ENCODE data around the gene RACGAP1. TPM values are rescaled to one million over a fixed set of nuclear protein-coding genes. Genes with fewer than 3 reads are reported as not detected.
A peak's percentile ranks its signal among the peaks of the same experiment; 100 is the strongest.

RACGAP1 gene
- polyA plus RNA-seq, 3 donors = 3.1 to 5.4 (median 3.6) TPM

DNA sequence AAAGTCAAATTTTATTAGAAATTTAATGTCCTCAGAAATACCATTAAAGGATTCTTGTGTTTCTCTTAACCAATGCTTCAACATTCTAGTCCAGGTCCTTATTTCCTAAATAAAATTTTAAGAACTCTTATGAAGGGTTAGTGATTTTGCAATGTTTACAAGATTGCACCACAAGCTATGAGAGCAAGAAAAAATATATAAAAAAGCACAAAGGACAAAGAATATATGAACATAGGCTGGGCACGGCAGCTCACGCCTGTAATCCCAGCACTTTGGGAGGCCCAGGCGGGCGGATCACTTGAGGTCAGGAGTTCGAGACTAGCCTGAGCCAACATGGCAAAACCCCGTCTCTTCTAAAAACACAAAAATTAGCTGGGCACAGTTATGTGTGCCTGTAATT is 7.7 kb downstream of the RACGAP1 start:
- peaks cover 98% of the 10 kb centered on the region for H3K79me2 ChIP-seq (ENCODE audit: insufficient read depth, low read length)
- no peaks in the 10 kb centered on the region for H3K9me3 ChIP-seq (replicated peaks in 1 of 2; ENCODE audit: control insufficient read depth in 1 of 2, insufficient read depth in 1 of 2, low read length in 2 of 2)
- H2AFZ ChIP-seq (ENCODE audit: insufficient read depth, low read depth, low read length, poor library complexity, severe bottlenecking) = peak overlapping the region; percentile 53
- H3K27ac ChIP-seq (ENCODE audit: low read depth in 1 of 2, low read length in 2 of 2) = peak overlapping the region; percentile 82 to 85
- Mint-ChIP-seq H3K27ac (peak overlapping the region; percentile 64 to 96 (median 92)), H3K36me3 (peaks cover 17 to 31% of the 10 kb centered on the region in 2 donors), H3K27me3 (ENCODE audit: low read depth in 3 of 3) (no peaks in the 10 kb centered on the region), H3K9me3 (no peaks in the 10 kb centered on the region), H3K4me1 (peaks cover 33% of the 10 kb centered on the region), H3K4me3 (peak overlapping the region in 1 of 2 donors; percentile 48)
- no peaks in the 10 kb centered on the region for H4K20me1 ChIP-seq (ENCODE audit: insufficient read depth, low read length)
- H3K27me3 ChIP-seq (ENCODE audit: control insufficient read depth in 2 of 2, insufficient read depth in 2 of 2, low read length in 2 of 2) = no peaks in the 10 kb centered on the region
- intact Hi-C loops (cut with micrococcal nuclease) = no loop called here
- H3K4me3 ChIP-seq (replicated peaks in 1 of 3; ENCODE audit: low read depth in 2 of 3, low read length in 3 of 3) = peak overlapping the region in 1 of 3 experiments; percentile 60
- peaks cover 9 to 21% of the 10 kb centered on the region in 2 donors for H3K36me3 ChIP-seq (replicated peaks in 1 of 2; ENCODE audit: control insufficient read depth in 1 of 2, insufficient read depth in 2 of 2, low read length in 2 of 2)
- WGBS (ENCODE audit: insufficient coverage) = no CpG with 5 or more reads among the region's 6 CpGs
- peaks cover 18 to 24% of the 10 kb centered on the region in 2 donors for H3K4me1 ChIP-seq (ENCODE audit: control insufficient read depth in 1 of 2, insufficient read depth in 2 of 2, low read length in 2 of 2)
- TF ChIP-seq, protein P1, sequence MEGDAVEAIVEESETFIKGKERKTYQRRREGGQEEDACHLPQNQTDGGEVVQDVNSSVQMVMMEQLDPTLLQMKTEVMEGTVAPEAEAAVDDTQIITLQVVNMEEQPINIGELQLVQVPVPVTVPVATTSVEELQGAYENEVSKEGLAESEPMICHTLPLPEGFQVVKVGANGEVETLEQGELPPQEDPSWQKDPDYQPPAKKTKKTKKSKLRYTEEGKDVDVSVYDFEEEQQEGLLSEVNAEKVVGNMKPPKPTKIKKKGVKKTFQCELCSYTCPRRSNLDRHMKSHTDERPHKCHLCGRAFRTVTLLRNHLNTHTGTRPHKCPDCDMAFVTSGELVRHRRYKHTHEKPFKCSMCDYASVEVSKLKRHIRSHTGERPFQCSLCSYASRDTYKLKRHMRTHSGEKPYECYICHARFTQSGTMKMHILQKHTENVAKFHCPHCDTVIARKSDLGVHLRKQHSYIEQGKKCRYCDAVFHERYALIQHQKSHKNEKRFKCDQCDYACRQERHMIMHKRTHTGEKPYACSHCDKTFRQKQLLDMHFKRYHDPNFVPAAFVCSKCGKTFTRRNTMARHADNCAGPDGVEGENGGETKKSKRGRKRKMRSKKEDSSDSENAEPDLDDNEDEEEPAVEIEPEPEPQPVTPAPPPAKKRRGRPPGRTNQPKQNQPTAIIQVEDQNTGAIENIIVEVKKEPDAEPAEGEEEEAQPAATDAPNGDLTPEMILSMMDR (IDR thresholded peaks at IDR 0.05) = no peak
- DNase-seq = peak; percentile 38 to 62 (median 58)
- peak overlapping the region; percentile 53 for H3K4me2 ChIP-seq (replicated peaks; ENCODE audit: extremely low read depth, low read length, poor library complexity, severe bottlenecking)
- H3K9ac ChIP-seq (ENCODE audit: insufficient read depth, low read length, poor library complexity, severe bottlenecking) = peak overlapping the region; percentile 34

DNA sequence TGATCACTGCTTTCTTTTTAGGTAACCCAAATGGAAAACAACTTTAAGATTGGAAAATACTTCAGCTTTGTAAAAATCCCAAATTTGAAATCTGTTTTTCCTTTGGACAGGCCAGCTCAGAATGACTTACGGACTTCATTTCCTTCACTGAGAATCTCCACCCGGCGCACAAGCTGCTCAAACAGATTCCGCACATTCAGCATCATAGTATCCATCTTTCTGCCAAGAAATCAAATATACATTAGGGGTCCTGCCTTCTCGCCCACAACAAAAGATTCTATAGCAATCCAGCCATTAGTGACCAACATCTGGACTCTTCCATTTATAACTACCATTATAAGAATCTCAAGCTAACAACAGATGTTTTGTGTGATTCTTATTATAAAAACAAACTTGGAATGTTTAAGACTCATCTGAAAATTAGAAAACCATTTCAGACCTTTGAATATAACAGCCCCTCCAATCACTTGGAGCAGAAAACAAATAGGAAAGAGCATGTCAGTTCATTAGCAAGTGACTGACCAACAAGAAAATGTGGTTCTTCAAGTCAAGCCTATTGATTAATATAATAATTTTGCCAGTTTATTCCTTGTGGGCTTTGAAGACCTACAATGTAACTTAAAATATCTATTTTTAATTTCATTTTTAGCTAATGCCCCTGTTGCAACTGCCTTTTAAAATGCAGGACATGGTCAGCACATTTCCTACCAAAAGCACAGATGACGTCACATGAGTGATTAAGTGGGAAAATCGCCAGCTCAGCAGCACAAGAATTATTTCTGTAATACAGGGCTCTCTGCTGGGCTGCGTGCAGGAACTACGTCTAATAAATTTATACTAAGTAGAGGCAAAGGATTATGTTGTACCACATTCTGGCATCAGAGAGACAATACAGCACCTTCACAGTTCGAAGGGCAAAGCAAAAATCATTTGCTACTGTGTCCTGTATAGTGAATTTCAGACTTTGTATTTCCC is 8.5 kb downstream of the RACGAP1 start:
- no peaks in the 10 kb centered on the region for H4K20me1 ChIP-seq (ENCODE audit: insufficient read depth, low read length)
- peak overlapping the region; percentile 4 to 85 for H3K27ac ChIP-seq (ENCODE audit: low read depth in 1 of 2, low read length in 2 of 2)
- H3K79me2 ChIP-seq (ENCODE audit: insufficient read depth, low read length) = peaks cover 95% of the 10 kb centered on the region
- intact Hi-C loops (cut with micrococcal nuclease) = no loop called here
- peaks cover 31% of the 10 kb centered on the region for H3K4me1 Mint-ChIP-seq
- no peaks in the 10 kb centered on the region for H3K9me3 Mint-ChIP-seq
- H3K4me2 ChIP-seq (replicated peaks; ENCODE audit: extremely low read depth, low read length, poor library complexity, severe bottlenecking) = peak overlapping the region; percentile 53
- peak overlapping the region; percentile 64 to 96 (median 92) for H3K27ac Mint-ChIP-seq
- peak overlapping the region in 1 of 2 donors; percentile 37 for H3K4me3 Mint-ChIP-seq
- H3K27me3 Mint-ChIP-seq (ENCODE audit: low read depth in 3 of 3) = no peaks in the 10 kb centered on the region
- TF ChIP-seq, protein P1 (IDR thresholded peaks at IDR 0.05) = no peak
- DNase-seq = peak; percentile 71 to 90 (median 78)
- H3K9ac ChIP-seq (ENCODE audit: insufficient read depth, low read length, poor library complexity, severe bottlenecking) = peak overlapping the region; percentile 34
- 98% methylated on average over 5 of the region's 10 CpGs for WGBS (ENCODE audit: insufficient coverage)
- peak overlapping the region; percentile 53 for H2AFZ ChIP-seq (ENCODE audit: insufficient read depth, low read depth, low read length, poor library complexity, severe bottlenecking)
- H3K36me3 ChIP-seq (replicated peaks in 1 of 2; ENCODE audit: control insufficient read depth in 1 of 2, insufficient read depth in 2 of 2, low read length in 2 of 2) = peaks cover 9 to 21% of the 10 kb centered on the region in 2 donors
- peaks cover 17 to 31% of the 10 kb centered on the region in 2 donors for H3K36me3 Mint-ChIP-seq
- H3K27me3 ChIP-seq (ENCODE audit: control insufficient read depth in 2 of 2, insufficient read depth in 2 of 2, low read length in 2 of 2) = no peaks in the 10 kb centered on the region
- H3K9me3 ChIP-seq (replicated peaks in 1 of 2; ENCODE audit: control insufficient read depth in 1 of 2, insufficient read depth in 1 of 2, low read length in 2 of 2) = no peaks in the 10 kb centered on the region
- H3K4me3 ChIP-seq (replicated peaks in 1 of 3; ENCODE audit: low read depth in 2 of 3, low read length in 3 of 3) = peak overlapping the region in 1 of 3 experiments; percentile 60
- peaks cover 18 to 24% of the 10 kb centered on the region in 2 donors for H3K4me1 ChIP-seq (ENCODE audit: control insufficient read depth in 1 of 2, insufficient read depth in 2 of 2, low read length in 2 of 2)

All from CD14-positive monocyte (primary cell).